ENCODE results near the gene PPT1.
A peak's percentile ranks its signal among the peaks of the same experiment; 100 is the strongest.

Gene PPT1

DNA sequence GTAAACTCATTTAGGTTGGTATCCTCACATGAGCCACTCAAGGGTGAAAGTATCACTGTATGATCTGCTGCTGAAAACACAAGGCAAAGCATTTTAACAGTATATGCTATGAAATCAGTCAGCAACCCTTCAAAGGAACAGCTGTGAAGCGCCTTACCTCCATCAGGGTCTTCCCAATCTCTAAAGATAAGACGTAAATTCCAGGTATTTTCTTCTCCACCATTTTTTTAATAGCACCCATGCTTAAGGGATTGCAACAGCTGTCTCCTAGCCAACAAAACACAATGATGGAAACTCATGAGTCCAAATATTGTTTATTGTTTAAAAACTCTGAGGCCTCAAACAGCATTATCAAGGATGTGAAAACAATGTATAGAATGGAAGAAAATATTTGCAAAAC, 4.8 kb downstream of the PPT1 start:
- no peak for DNase-seq

DNA sequence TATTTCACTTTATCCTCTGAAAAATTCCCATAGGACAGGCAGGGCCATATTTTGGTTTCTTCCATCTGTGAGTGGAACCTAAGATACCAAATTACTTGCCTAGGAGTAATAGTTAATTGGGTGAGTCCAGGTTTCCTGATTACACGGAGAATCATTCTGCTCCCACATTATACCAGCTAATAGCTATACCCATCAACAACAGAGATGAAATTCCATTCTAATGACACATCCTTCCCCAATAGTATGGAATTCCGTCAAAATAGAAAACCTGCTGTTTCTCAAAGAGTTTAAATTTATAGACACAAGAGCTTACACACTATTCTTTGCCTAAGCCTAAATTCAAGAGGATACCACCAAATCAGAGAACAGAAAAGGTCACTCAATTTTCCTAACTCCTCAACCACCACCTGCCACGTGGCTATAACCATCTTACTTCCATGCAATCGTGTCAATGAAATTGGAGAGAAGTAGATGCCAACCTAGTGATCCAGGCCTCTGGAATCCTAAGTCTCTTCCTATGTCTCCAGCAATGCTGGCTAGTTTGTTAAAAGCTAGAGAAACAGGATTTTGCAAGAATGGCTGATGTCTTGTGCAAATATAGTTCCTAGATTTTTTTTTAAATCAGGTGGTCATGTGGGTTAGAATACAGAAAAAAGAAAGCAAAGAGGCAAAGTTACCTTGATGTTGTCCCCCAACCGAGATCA, 6.2 kb downstream of the PPT1 start:
- DNase-seq, result no peak

- peak; percentile 73 for DNase-seq
These were observed 12.3 kb downstream of the PPT1 start for GRCh38 chr1:40084750-40085149.

GRCh38 chr1:40081871-40082270, 15.2 kb downstream of the PPT1 start:
- peak in 1 of 2 donors; percentile 62 for DNase-seq

DNA sequence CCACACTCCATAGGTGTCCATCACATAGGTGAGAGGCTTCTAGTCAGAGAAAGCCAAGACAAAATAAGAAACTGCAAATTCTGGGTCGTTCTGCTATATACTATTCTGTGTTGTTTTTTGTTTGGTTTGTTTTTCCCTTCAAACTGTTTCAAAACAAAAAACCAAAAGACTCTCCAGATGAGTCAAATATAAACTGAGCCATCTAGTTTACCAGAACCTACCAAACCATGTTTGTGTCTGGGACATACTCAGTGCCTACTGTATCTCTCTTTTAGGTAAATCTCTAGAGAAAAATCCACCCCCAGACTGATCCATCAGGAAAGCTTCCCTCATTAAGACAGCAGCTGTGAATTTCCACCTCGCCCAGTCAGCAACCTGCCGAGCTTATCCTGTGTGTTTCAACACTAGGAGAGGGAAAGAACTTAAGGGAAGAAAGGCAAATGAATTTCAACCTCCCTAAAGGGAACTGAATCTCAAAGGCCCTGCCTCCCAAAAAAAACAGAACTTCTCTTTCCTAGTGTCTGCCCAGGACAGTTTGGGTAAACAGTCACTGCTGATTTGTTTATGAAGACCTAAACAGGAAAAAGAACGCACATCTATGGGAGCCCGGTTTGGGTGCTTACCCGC, 17.2 kb downstream of the PPT1 start:
- DNase-seq, result peak; percentile 53 to 55

GRCh38 chr1:40078512-40079333, 18.3 kb downstream of the PPT1 start:
- peak; percentile 38 to 88 for DNase-seq

DNA sequence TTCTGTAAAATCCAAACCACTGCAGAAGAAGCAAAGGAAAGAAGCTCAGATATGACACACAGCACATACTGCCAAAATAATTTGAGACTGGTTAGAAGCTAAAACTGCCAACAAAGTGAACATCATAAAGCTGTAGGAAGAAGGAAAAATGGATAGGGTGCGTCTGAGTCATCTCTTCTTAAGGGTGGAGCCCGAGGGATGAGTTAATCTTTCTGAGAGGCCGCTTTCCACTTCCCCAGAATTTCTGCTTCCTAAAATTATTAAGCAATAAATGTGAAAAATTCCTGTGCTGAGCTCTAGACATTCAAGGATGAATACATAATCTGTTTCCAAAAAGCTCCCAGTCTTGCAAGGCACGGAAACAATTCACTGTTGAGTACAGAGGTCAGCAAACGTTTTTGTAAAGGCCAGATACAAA, 20.1 kb downstream of the PPT1 start:
- peak; percentile 85 to 92 for DNase-seq

DNA sequence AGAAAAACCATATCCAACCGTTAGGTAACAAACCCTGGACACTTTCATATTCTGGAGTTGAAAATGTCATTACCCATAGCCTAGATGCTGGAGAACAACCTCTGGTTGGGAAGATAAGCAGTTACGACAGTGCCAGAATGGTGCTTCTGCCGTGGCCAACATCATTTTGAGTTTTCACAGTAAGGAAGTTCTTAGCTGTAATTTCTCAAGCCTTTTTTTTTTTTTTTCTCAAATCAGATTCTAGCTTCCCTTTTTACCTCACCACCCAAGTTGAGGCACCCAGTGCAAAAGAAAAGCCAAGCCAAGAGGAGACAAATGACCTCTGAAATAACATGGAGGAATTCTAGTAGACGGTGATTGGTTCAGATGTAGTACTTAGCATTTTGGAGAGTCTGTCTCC, 21.8 kb downstream of the PPT1 start:
- DNase-seq, result peak; percentile 53 to 64

DNA sequence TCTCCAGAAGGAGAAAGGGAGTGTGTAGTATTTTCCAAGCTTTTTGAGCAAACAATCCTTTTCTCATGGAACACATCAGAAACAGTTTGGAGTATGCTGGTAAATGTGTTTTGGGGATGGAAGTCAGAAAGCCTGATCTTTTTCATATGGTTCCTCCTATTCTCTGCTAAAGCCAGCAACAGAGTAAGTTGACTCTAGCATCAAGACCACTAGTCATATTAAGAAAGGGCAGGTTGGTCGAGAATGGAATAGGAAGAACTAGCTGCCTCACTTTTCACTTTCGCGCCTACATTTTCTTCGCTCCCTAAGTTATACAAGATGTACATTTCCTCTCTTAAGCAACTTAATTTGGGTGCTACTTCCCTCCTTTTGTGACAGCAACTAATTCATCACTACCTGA, 24.0 kb downstream of the PPT1 start:
- DNase-seq, result no peak

DNA sequence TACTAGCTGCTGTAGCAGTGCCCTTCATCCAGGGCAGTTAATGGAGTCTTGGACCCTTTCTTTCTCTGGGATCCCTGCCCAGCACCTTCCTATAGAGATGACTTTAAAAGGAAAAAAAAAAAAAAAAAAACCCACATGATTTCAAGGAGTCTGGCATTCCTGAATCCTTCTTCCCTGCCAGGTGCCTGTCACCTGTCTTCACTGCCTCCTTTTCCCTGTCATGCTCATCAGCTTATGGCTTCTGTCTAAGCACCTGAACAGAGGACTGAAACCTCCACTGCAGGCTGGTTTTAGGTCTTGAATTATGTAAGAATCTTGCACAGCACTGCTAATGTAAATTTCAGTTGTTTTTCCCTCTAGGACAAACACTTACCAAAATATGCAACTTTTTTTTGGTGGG, 24.9 kb downstream of the PPT1 start:
- no peak for DNase-seq

GRCh38 chr1:40067851-40068250, 29.2 kb downstream of the PPT1 start:
- peak; percentile 50 to 64 for DNase-seq

DNA sequence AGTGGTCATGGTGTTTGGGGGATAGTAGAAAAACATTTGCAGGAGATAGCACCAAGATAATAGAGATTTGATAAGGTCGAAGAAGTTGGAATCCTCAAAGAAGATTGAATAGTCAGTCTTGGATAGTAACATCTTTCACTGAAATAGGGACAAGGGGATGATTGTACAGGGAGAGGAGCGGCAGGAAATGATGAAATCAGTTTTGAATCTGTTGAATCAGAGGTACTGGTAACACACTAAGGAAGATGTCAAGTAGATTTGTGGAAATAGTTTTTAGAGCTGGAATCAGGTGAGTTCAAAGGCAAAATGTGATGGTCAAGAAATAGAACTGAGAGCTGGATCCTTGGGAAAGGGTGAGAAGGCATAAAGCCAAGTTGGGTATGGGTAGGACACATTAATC, 30.0 kb downstream of the PPT1 start:
- DNase-seq, result peak in 1 of 2 donors; percentile 19

GRCh38 chr1:40064797-40065499, 32.1 kb downstream of the PPT1 start:
- peak; percentile 51 for DNase-seq

- DNase-seq, result peak in 1 of 2 donors; percentile 37
These were observed 36.9 kb downstream of the PPT1 start for GRCh38 chr1:40059960-40060750.

GRCh38 chr1:40059338-40059959, 37.6 kb downstream of the PPT1 start:
- peak; percentile 63 to 85 for DNase-seq

DNA sequence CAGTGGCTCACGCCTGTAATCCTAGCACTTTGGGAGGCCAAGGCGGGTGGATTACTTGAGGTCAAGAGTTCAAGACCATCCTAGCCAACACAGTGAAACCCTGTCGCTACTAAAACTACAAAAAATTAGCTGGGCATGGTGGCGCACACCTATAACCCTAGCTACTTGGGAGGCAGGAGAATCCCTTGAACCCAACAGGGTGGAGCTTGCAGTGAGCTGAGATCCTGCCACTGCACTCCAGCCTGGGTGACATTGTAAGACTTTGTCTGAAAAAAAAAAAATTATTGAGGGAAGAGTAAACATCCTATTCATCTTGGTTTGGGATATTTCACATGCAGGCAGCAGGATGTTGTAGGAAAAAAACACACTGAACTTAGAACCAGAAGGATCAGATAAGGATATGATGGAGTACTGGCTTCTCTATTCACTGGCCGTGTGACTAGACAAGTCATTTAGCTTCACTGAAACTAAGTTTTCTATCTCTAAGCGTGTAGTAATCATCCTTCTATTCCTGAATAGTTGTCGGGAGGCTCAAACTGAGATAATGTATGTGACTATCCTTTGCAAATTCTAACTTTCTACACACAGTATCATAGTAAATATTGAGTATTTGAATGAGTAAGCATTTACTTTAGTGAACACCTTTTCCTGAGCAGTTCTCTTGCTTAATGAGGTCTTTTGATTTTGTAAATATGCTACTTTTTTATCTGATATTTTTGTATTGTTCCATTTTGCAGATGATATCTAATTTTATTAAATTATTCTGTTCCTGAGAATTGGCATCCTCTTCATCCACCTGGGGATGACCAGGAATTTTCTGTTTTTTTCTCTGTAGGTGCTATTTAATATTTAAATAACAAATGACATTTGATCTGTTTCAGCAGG, 38.4 kb downstream of the PPT1 start:
- no peak for DNase-seq

- no peak for DNase-seq
These were observed 39.0 kb downstream of the PPT1 start for GRCh38 chr1:40058097-40058452.

DNA sequence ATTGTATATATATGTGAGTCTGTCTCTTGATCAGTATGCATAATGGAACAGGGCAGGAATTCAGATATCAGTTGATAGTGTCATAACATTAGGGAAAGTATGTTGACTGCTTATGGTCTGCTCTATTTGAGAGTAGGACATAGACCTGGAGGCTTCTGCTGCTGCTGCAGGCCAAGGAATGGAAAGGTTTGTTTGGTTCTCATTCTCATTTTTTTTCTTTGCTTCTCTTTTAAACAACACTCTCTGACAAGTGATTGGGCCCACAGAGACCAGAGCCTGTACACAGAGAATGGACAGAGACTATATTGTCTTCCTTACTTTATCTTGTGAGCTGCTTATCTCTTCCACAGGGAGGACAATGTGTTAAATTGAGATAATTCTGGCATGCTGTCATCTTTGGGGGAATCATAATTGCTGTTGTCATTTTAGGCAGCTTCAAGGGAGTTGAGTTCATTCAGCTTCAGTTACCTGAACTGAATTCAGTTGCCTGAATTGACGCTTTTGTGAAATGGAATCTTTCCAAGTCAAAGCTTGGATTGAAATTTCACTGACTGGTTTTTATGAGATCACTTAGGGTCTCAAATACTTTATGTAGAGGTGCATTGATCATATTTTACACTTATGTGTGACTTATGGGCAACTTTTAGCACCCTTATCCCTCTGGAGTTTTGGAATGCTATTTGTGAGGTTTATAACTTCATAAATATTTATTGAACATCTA, 39.6 kb downstream of the PPT1 start:
- DNase-seq, result no peak

DNA sequence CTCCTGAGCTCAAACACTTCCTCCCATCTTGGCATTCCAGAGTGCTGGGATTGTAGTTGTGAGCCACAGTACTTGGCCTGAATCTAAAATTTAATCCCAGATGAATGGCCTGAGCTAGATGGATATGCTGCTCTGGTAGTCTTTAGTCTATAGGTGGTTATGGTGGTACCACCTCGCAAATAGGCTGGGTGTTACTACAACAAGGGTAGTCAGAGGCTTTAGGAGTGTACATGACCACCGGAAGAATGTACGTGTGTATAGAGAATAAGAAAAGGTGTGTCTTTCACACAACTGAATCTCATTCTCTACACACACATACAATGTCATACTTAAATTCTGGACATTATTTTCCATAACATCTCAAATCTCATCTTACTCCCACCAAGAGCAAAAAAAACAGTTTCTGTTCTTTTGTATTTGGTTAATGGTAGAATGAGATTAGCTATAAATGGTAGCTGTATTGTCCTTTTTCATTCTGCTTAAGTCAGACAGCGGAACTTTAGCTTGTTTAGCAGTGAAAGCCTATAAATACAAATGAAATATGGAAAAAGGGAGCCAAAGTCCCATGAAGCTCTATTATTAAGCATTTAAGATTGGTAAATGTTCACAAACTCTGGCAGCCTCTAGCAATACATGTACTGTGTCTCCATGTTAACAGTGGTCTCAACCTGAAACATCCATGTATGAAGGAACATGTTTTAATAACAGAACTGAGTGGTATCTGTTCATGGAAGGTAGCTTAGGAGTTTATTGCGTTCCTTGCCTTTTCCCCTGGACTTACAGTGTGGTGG, 40.3 kb downstream of the PPT1 start:
- DNase-seq, result no peak

Measured in inflammatory macrophage treated with lipopolysaccharide for 1 hour (primary cell).